GM12873 (cell line): ENCODE measurements around the gene NR5A1.

ENCODE experiments used
- CTCF ChIP-seq: IDR thresholded peaks from 2 replicates; pipeline ENCODE4 v1.5.1; 2012; ENCODE audit warnings: low read depth, mild to moderate bottlenecking, moderate library complexity, low read length, control low read depth; ENCODE audit not compliant: insufficient read depth; ENCODE audit errors: missing control alignments

NR5A1 gene

GRCh38 chr9:124474151-124474550 is 33.0 kb downstream of the NR5A1 start:
- no peak for TF ChIP-seq CTCF

GRCh38 chr9:124473310-124473709 is 33.9 kb downstream of the NR5A1 start:
- no peak for TF ChIP-seq CTCF

DNA sequence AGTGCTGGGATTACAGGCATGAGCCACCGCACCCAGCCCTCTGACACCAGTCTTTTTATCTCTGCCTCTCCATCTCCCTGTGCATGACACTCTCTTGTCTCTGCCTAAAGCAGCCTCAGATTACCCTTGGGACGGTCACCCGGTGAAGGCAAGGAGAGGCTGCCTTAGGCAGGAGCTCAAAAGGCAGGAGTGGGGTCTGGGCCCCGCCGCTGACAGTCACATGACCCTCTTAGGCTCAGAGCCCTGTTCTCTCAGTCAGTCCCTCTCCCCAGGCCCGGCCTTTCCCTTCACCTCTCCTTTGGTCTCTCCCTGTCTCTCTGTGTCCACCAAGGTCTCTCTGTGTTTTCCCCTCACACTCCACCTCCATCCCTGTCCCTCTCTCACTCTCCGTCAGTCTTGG is 34.4 kb downstream of the NR5A1 start:
- TF ChIP-seq CTCF = no peak

DNA sequence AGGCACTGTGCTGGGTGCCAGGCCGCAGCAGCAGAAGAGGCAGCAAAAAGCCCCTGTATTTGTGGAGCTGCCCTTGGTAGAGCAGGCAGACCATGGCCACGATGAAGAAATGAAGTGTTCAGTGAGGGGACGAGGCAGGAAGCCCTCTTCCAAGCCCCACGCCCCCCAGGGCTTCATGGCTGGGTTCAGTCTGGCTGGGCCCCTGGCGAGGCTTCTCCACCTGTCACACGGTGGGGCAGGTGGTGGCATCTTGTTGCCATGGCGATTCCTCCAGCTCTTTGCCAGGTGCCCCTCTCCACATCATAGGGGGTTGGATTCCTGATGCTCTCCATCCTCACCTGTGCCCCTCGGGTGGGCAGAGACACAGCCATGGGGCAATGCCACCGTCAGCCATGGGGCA is 35.4 kb downstream of the NR5A1 start:
- TF ChIP-seq CTCF = no peak

DNA sequence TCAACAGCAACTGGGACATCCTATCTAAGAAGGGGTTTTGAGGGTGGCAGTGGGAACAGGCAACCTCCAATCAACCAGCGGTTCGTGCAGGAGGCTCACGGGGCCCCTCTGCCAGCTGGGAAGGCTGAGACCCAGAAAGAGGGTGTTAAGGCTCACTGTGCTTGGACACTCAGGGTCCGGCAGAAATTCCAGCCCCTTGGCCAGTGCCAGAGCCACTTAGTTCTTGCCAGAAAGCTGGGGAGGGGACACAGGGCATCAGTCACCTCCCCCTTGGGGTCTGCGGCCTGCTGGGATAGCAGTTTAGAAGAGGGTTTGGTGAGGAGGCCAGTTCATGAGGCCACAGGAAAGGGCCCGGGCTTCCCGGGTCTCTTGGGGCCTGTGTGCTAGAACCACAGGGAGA is 36.5 kb downstream of the NR5A1 start:
- no peak for TF ChIP-seq CTCF

DNA sequence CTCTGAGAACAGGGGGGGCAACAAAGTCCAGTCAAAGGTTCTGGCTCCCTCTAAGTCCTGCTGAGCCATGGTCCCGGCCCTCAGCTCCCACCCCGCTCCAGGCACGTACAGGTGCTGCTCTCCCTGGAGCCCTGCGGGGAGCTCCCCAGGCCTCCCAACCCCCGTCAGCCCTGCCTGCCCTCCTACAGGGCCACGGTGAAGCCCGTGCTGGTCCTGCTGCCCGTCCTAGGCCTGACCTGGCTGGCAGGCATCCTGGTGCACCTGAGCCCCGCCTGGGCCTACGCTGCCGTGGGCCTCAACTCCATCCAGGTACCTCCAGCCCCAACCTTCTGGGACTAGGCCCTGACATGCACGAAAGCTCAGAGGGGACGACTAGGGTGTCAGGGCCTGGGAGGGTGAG is 36.9 kb downstream of the NR5A1 start:
- no peak for TF ChIP-seq CTCF

- TF ChIP-seq CTCF = no peak
These were observed 38.0 kb downstream of the NR5A1 start for GRCh38 chr9:124469011-124469832.
